ENCODE data around the gene HOXD12. TPM values are rescaled to one million over a fixed set of nuclear protein-coding genes. Genes with fewer than 3 reads are reported as not detected.
A peak's percentile ranks its signal among the peaks of the same experiment; 100 is the strongest.

The HOXD12 gene
- total RNA-seq, 4 donors from 2014 or later, result not detected

DNA sequence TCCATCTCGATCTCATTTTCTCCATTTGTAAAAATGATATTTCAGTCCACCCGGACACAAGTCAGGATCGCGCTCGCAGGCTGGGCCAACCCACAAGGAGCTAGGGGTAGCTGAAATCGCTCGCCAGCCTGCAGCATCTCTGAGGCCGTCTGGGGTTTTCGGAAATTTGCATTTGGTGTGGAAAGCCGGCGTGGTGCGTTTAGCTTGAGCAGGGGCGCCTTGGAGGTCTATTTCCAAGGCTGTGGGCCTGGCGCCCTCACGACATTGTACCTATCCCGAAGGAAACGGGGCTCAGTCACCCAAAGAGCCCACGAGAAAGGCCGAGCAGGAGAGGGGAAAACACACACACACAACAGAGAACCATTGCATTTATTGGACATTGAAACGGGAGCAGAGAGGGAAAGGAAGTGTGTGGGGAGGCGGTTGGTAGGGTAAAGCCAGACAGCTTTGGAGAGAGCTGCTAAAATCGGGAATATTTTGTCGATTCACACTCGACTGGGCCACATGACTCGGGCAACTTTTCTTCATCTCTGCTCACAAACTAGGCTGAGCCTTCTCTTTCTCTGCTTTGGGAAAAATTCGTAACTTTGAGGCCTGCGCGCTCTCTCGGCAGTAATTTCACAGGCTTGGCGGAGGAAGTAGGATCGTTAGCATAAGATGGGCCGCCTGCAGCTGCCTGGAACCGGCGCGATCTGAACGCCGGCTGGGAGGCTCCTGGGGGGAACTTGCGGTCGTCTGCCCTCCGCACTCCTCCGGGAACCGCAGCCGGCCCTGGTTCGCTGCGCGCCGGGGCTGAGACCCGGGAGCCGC is 28.8 kb downstream of the HOXD12 start:
- no peak for DNase-seq (ENCODE audit: low spot score)
- TF ChIP-seq, protein P1, sequence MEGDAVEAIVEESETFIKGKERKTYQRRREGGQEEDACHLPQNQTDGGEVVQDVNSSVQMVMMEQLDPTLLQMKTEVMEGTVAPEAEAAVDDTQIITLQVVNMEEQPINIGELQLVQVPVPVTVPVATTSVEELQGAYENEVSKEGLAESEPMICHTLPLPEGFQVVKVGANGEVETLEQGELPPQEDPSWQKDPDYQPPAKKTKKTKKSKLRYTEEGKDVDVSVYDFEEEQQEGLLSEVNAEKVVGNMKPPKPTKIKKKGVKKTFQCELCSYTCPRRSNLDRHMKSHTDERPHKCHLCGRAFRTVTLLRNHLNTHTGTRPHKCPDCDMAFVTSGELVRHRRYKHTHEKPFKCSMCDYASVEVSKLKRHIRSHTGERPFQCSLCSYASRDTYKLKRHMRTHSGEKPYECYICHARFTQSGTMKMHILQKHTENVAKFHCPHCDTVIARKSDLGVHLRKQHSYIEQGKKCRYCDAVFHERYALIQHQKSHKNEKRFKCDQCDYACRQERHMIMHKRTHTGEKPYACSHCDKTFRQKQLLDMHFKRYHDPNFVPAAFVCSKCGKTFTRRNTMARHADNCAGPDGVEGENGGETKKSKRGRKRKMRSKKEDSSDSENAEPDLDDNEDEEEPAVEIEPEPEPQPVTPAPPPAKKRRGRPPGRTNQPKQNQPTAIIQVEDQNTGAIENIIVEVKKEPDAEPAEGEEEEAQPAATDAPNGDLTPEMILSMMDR (IDR thresholded peaks at IDR 0.05), result no peak
- no peak for ATAC-seq (ENCODE audit: low FRiP score)

DNA sequence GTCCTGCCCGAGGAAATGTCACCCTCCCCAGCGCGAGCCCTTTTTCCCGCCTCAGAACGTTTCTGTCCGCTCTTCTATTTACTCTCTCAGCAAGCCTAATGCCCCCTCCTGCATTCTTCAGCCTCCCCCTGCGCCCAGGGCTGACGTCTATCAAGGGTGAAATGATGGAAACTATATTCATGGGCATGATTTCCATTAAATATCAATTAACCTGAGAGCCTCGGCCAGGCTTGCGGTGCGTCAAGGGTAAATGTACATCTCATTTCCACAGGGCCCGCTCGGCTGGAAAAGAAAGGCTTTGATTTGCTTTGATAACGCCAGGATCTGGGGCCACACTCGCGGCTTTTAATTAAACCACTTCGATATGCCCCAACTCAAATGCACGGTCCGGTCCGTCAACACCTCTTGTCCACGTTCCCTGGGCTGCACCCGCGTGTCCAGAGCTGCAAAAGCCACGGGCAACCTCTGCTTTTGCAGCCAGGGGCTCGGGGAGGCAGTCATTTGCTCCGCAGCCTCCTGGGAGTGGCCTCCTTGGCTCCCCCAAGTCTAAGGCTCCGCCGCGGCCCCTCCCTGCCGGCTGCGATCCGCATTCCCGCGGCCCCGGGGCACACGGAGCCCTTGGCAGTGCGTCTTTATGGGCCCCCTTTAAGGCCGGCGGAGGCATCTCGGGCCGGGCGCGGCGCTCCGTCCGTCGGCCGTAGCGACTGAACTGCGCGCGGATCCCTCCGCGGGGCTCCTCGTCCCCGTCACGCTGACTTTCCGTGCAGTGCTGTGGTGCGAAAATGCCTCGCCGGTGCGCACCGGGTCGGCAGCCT is 29.6 kb downstream of the HOXD12 start, which contains the start of gene HOXD8:
TSS of gene HOXD8 (plus strand) at position 724 of the 815 bp plus-strand sequence. CDS start 662 bp downstream, outside the sequence.
- ATAC-seq (ENCODE audit: low FRiP score) (peak; percentile 41), DNase-seq (ENCODE audit: low spot score) (no peak)
- TF ChIP-seq, protein P1 (IDR thresholded peaks at IDR 0.05), result no peak

DNA sequence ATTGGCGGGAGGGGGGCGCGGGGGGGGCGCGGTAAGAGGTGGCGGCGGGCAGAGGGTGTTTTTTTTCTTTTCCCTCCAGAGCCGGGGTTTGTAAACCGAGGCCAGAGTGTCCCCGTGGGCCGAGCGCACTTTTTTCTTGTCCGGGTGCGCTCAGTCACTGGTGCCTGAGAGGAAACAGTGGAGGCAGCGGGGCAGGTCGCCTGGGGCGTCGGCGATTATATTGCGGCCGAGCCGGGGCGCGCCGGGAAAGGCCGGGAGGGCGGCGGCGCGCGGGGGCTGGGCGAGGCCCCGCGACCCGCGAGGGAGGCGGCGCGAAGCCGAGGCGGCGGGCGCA is 30.2 kb downstream of the HOXD12 start:
- TF ChIP-seq, protein P1 (IDR thresholded peaks at IDR 0.05), result no peak
- ATAC-seq (ENCODE audit: low FRiP score) (peak; percentile 19), DNase-seq (ENCODE audit: low spot score) (no peak)

DNA sequence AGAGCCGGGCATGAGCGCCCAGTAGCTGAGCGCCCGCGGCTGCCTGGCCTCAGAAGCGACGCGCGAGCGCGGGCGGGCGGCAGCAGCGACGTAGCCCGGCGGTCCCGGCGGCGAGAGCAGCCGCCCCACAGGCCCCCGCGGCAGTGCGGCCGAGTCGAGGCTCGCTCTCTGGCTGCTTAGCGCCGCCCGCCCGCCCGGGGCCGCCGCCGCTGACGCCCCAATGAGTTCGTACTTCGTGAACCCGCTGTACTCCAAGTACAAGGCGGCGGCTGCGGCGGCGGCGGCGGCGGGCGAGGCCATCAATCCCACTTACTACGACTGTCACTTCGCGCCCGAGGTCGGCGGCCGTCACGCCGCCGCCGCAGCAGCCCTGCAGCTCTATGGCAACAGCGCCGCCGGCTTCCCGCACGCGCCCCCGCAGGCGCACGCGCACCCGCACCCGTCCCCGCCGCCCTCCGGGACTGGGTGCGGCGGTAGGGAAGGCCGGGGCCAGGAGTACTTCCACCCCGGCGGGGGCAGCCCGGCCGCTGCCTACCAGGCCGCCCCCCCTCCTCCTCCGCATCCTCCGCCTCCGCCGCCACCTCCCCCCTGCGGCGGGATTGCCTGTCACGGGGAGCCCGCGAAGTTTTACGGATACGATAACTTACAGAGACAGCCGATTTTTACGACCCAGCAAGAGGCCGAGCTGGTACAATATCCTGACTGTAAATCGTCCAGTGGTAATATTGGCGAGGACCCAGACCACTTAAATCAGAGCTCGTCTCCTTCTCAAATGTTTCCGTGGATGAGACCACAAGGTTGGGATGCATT is 30.8 kb downstream of the HOXD12 start:
- ATAC-seq (ENCODE audit: low FRiP score) (peak; percentile 52), DNase-seq (ENCODE audit: low spot score) (no peak)
- TF ChIP-seq, protein P1 (IDR thresholded peaks at IDR 0.05), result no peak

DNA sequence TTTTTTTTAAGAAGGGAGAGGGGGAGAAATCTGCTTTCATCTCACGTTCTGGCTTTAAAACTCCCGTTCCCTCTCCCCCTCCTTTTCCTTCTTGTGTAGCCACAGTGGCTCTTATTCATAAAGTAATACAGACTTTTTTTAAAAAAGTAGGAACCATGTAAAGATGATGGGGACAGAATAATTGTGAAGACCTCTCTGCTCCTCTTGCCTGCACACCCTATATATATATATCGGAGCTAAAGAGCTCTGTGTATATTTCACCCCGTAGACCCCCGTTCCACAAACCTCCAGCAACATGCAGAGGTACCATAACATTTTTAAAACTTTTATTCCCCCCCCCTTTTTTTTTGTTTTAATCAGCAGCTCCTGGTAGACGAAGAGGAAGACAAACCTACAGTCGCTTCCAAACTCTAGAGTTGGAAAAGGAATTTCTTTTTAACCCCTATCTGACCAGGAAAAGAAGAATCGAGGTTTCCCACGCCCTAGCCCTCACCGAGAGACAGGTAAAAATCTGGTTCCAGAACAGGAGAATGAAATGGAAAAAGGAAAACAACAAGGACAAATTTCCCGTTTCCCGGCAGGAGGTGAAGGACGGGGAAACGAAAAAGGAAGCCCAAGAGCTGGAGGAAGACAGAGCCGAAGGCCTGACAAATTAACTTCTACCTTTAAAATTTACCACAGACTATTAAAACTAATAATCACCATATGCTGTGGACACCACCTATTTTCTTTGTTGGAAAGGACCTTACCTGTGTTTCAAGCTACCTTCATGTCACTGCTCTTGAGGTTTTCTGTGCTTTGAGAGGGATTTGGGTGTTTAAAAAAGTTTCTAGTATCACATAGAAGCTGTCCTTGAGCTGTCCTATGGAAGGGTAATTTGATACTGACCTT is 31.6 kb downstream of the HOXD12 start:
- ATAC-seq (ENCODE audit: low FRiP score) (no peak), DNase-seq (ENCODE audit: low spot score) (no peak)
- TF ChIP-seq, protein P1 (IDR thresholded peaks at IDR 0.05), result no peak

DNA sequence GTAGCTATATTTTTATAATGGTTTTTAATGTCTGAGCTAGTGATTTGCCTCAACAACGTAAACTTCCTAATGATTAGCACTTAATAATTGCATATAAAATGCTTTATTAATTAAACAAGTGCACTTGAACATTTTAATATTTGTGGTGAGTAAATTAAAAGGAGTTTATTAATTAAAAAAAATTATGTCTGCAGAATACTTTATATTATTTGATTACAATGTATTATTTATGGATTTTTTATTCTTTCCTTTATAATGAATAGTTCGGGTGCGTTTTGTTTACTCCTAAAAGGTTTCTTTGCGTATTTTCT is 32.2 kb downstream of the HOXD12 start:
- TF ChIP-seq, protein P1 (IDR thresholded peaks at IDR 0.05), result no peak
- ATAC-seq (ENCODE audit: low FRiP score) (no peak), DNase-seq (ENCODE audit: low spot score) (no peak)
